Measurements from ENCODE around the gene SH3PXD2A. TPM values are rescaled to one million over a fixed set of nuclear protein-coding genes. Genes with fewer than 3 reads are reported as not detected.
A peak's percentile ranks its signal among the peaks of the same experiment; 100 is the strongest.

SH3PXD2A gene
- total RNA-seq, 1 experiment from 2014 or later, result 4.5 TPM

- Histone ChIP-seq H4K5ac (ENCODE audit: insufficient read length, low read depth, low read length) (no peak overlapping the region), H3K14ac (ENCODE audit: insufficient read depth, low read length) (no peak overlapping the region), H3K9ac (ENCODE audit: extremely low read depth, insufficient read length, low read length) (no peak overlapping the region), H3K27me3 (ENCODE audit: insufficient read depth, low read length) (no peaks in the 10 kb centered on the region), H3K4me2 (ENCODE audit: insufficient read depth, insufficient read length, low read length) (no peak overlapping the region), H3K9me3 (ENCODE audit: control insufficient read depth, low read depth, low read length) (no peaks in the 10 kb centered on the region), H3K23me2 (ENCODE audit: insufficient read length, low read depth, low read length, poor library complexity, severe bottlenecking) (no peaks in the 10 kb centered on the region), H3K27ac (ENCODE audit: insufficient read length, low read depth, low read length) (no peak overlapping the region), H4K20me1 (ENCODE audit: control insufficient read depth, insufficient read depth, insufficient read length) (no peaks in the 10 kb centered on the region), H3K79me2 (ENCODE audit: insufficient read depth, low read length) (no peaks in the 10 kb centered on the region), H2BK5ac (ENCODE audit: insufficient read length, low read length) (no peak overlapping the region), H2BK120ac (ENCODE audit: low read depth, low read length, poor library complexity, severe bottlenecking) (no peak overlapping the region), H2BK12ac (ENCODE audit: insufficient read length, low read depth, low read length) (no peak overlapping the region), H3K23ac (ENCODE audit: insufficient read length, low read depth, low read length) (no peak overlapping the region), H3K79me1 (ENCODE audit: insufficient read depth, low read depth, low read length, poor library complexity, severe bottlenecking) (no peaks in the 10 kb centered on the region), H4K8ac (replicated peaks; ENCODE audit: insufficient read length, low read depth, low read length) (no peak overlapping the region), H2AFZ (ENCODE audit: low read length) (no peak overlapping the region), H3T11ph (ENCODE audit: low read length) (no peak overlapping the region), H3K4me1 (ENCODE audit: insufficient read depth, low read length) (peaks cover 5% of the 10 kb centered on the region; the same call in 1 of the 2 replicates), H2BK15ac (ENCODE audit: low read depth, low read length) (no peak overlapping the region), H3K18ac (ENCODE audit: insufficient read length, low read depth, low read length) (no peak overlapping the region), H3K4ac (ENCODE audit: low read depth, low read length) (no peak overlapping the region), H3K56ac (ENCODE audit: insufficient read length, low read depth, low read length) (no peak overlapping the region), H4K91ac (ENCODE audit: insufficient read length, low read depth, low read length) (no peak overlapping the region), H2BK20ac (ENCODE audit: low read depth, low read length, poor library complexity, severe bottlenecking) (no peak overlapping the region), H2AK5ac (ENCODE audit: insufficient read length, low read length) (no peak overlapping the region)
- peak overlapping the region in 2 of 3 experiments; percentile 41 to 89; a peak in 4 of 7 replicates for H3K27ac Mint-ChIP-seq
- DNase-seq, result no peak
- peaks cover 43 to 46% of the 10 kb centered on the region in 2 experiments for H3K4me1 Mint-ChIP-seq
- no peaks in the 10 kb centered on the region for H3K36me3 Mint-ChIP-seq (ENCODE audit: insufficient read depth in 1 of 3, low read depth in 3 of 3)
- 0 out of 5 replicates have a peak, but pooled peaks cover 0 to 1% of the 10 kb centered on the region in 2 experiments for H3K9me3 Mint-ChIP-seq
- no CpG with 5 or more reads among the region's 2 CpGs for WGBS (ENCODE audit: extremely low coverage, insufficient read length, low lambda C conversion rate)
- H3K27me3 Mint-ChIP-seq (ENCODE audit: low read depth), result peaks cover 1% of the 10 kb centered on the region
- H3K4me3 Mint-ChIP-seq, result no peak overlapping the region
- TF ChIP-seq CTCF (conservative IDR thresholded peaks at IDR 0.05), result no peak
These were observed 97.1 kb downstream of the SH3PXD2A start for GRCh38 chr10:103758294-103758681.

All from H9 (cell line).